H1 (cell line): ENCODE measurements around the gene FANCI. TPM values are rescaled to one million over a fixed set of nuclear protein-coding genes. Genes with fewer than 3 reads are reported as not detected.

Source experiments
- CTCF ChIA-PET: fragments of 300-600 bp; sonication (Branson Sonifier 250); formaldehyde crosslinking; loops from one replicate; lab custom pipeline; 2021; ENCODE audit not compliant: partially characterized antibody; lab: Charles Lee
- POLR2A ChIA-PET: fragments of 300-600 bp; sonication (Branson Sonifier 250); formaldehyde crosslinking; loops from one replicate; lab custom pipeline; 2021; ENCODE audit warnings: inconsistent platforms; ENCODE audit not compliant: partially characterized antibody; lab: Charles Lee
- DNase-seq, 2 experiments: peaks; one replicate each; pipeline versions ENCODE4 v3.0.0 to v3.0.0-alpha.2; 2010 to 2022; ENCODE audit warnings: low spot score in 2 of 2, low read depth in 1 of 2, mixed read lengths in 1 of 2
- FAIRE-seq: peaks from 2 replicates; lab custom pipeline; 2011; peaks lifted over from hg19 to GRCh38; lab: Jason Lieb, UNC
- H2AFZ ChIP-seq: 2 replicates; pipeline ENCODE4 v1.8.1; 2012; ENCODE audit warnings: low read length, inconsistent platforms
- H2AK5ac ChIP-seq: 2 replicates; pipeline ENCODE4 v1.6.1; 2013; ENCODE audit warnings: low read depth, low read length
- H2BK120ac ChIP-seq: replicated peaks from 2 replicates; pipeline ENCODE3; 2013; ENCODE audit warnings: low read depth, low read length, inconsistent platforms
- H2BK12ac ChIP-seq: 2 replicates; pipeline ENCODE4 v1.6.1; 2013; ENCODE audit warnings: low read depth, low read length
- H2BK15ac ChIP-seq: 2 replicates; pipeline ENCODE4 v1.6.1; 2013; ENCODE audit warnings: low read length
- H2BK20ac ChIP-seq: 2 replicates; pipeline ENCODE4 v1.6.1; 2013; ENCODE audit warnings: low read length
- H2BK5ac ChIP-seq: 2 replicates; pipeline ENCODE4 v1.6.1; 2013; ENCODE audit warnings: low read depth, low read length
- H3K14ac ChIP-seq: 2 replicates; pipeline ENCODE4 v1.6.1; 2013; ENCODE audit warnings: inconsistent platforms; ENCODE audit not compliant: insufficient read length
- H3K18ac ChIP-seq: 2 replicates; pipeline ENCODE4 v1.6.1; 2013; ENCODE audit warnings: low read length; ENCODE audit errors: extremely low read depth
- H3K23ac ChIP-seq: 2 replicates; pipeline ENCODE4 v1.6.1; 2013; ENCODE audit warnings: inconsistent platforms; ENCODE audit not compliant: insufficient read length
- H3K23me2 ChIP-seq: 2 replicates; pipeline ENCODE4 v1.6.1; 2013; ENCODE audit warnings: low read depth, low read length
- H3K27ac ChIP-seq: 2 replicates; pipeline ENCODE4 v1.6.1; 2011; ENCODE audit warnings: low read depth, low read length, inconsistent platforms
- H3K27me3 ChIP-seq, 4 experiments: replicated peaks in 1 of 4; 1 replicate in 1 of 4; 2 replicates in 3 of 4; pipeline versions ENCODE4 v1.6.1 to v1.8.1; 2011 to 2013; ENCODE audit warnings: low read length in 3 of 4, mild to moderate bottlenecking in 3 of 4, inconsistent platforms in 2 of 4, mixed read lengths in 2 of 4, moderate library complexity in 1 of 4; ENCODE audit not compliant: control insufficient read depth in 3 of 4, insufficient read depth in 3 of 4; ENCODE audit errors: extremely low read depth in 1 of 4
- H3K36me3 ChIP-seq, 4 experiments: 2 replicates each; pipeline versions ENCODE4 v1.6.1 to v1.8.1; 2011 to 2013; ENCODE audit warnings: mild to moderate bottlenecking in 4 of 4, low read length in 3 of 4, moderate library complexity in 2 of 4, control low read depth in 1 of 4, inconsistent platforms in 1 of 4; ENCODE audit not compliant: insufficient read depth in 4 of 4, control insufficient read depth in 2 of 4
- H3K4ac ChIP-seq: replicated peaks from 2 replicates; pipeline ENCODE3; 2013; ENCODE audit warnings: low read length, low read depth, mixed read lengths, inconsistent platforms; ENCODE audit not compliant: insufficient read length
- H3K4me1 ChIP-seq, 4 experiments: replicated peaks in 1 of 4; 1 replicate in 1 of 4; 2 replicates in 3 of 4; pipeline versions ENCODE4 v1.6.1 to v1.8.1; 2011 to 2013; ENCODE audit warnings: low read length in 3 of 4, inconsistent platforms in 2 of 4, mixed read lengths in 1 of 4; ENCODE audit not compliant: insufficient read depth in 4 of 4, control insufficient read depth in 3 of 4
- H3K4me2 ChIP-seq, 2 experiments: 2 replicates each; pipeline versions ENCODE4 v1.6.1 to v1.8.1; 2011 to 2013; ENCODE audit warnings: low read depth in 2 of 2, low read length in 2 of 2, control low read depth in 1 of 2, inconsistent platforms in 1 of 2, mild to moderate bottlenecking in 1 of 2; ENCODE audit not compliant: insufficient read depth in 1 of 2
- H3K4me3 ChIP-seq, 4 experiments: fragments of 200-600, 300-600 bp in 1 of 4; sonication (generic), shearing (Covaris generic), sonication (Bioruptor Twin) in 1 of 4; 2 replicates each; pipeline versions ENCODE4 v1.5.1 to v1.8.1; 2011 to 2016; ENCODE audit warnings: low read length in 4 of 4, low read depth in 3 of 4, control low read depth in 2 of 4, inconsistent platforms in 2 of 4, mild to moderate bottlenecking in 2 of 4, mixed read lengths in 1 of 4, moderate library complexity in 1 of 4; ENCODE audit not compliant: insufficient read depth in 2 of 4; ENCODE audit errors: extremely low read depth in 1 of 4
- H3K56ac ChIP-seq: replicated peaks from 2 replicates; pipeline ENCODE3; 2013; ENCODE audit warnings: low read depth, mild to moderate bottlenecking, mixed read lengths, low read length, inconsistent platforms; ENCODE audit not compliant: insufficient read length
- H3K79me1 ChIP-seq: 2 replicates; pipeline ENCODE4 v1.6.1; 2013; ENCODE audit warnings: low read depth, low read length, control low read depth
- H3K79me2 ChIP-seq, 2 experiments: 2 replicates each; pipeline versions ENCODE4 v1.6.1 to v1.8.1; 2012 to 2013; ENCODE audit warnings: low read length in 2 of 2, mild to moderate bottlenecking in 2 of 2, inconsistent platforms in 1 of 2; ENCODE audit not compliant: insufficient read depth in 2 of 2, control insufficient read depth in 1 of 2
- H3K9ac ChIP-seq, 4 experiments: replicated peaks in 1 of 4; 1 replicate in 1 of 4; 2 replicates in 3 of 4; pipeline versions ENCODE4 v1.6.1 to v1.8.1; 2011 to 2013; ENCODE audit warnings: low read depth in 3 of 4, low read length in 3 of 4, control low read depth in 2 of 4, mild to moderate bottlenecking in 2 of 4, moderate library complexity in 2 of 4, inconsistent platforms in 1 of 4; ENCODE audit errors: extremely low read depth in 1 of 4
- H3K9me3 ChIP-seq, 2 experiments: 2 replicates each; pipeline versions ENCODE4 v1.6.1 to v1.8.1; 2012 to 2013; ENCODE audit warnings: mild to moderate bottlenecking in 2 of 2, moderate library complexity in 2 of 2, control low read depth in 1 of 2, inconsistent platforms in 1 of 2, low read depth in 1 of 2, low read length in 1 of 2, mixed read lengths in 1 of 2; ENCODE audit not compliant: insufficient read depth in 2 of 2
- H4K20me1 ChIP-seq, 2 experiments: replicated peaks in 1 of 2; 2 replicates each; pipeline versions ENCODE3 to v1.8.1; 2011 to 2013; ENCODE audit warnings: inconsistent platforms in 2 of 2, low read length in 2 of 2, mild to moderate bottlenecking in 1 of 2; ENCODE audit not compliant: insufficient read depth in 2 of 2, control insufficient read depth in 1 of 2
- H4K5ac ChIP-seq: 2 replicates; pipeline ENCODE4 v1.6.1; 2013; ENCODE audit warnings: low read length, low read depth, mixed read lengths, inconsistent platforms; ENCODE audit not compliant: insufficient read length
- H4K8ac ChIP-seq: 2 replicates; pipeline ENCODE4 v1.8.0; 2013; ENCODE audit warnings: mild to moderate bottlenecking, moderate library complexity, low read length, inconsistent platforms; ENCODE audit not compliant: insufficient read depth; ENCODE audit errors: extremely low read depth
- H4K91ac ChIP-seq: replicated peaks from 2 replicates; pipeline ENCODE3; 2013; ENCODE audit warnings: low read length, mixed read lengths, inconsistent platforms; ENCODE audit not compliant: insufficient read length
- NANOG ChIP-seq: IDR thresholded peaks from 2 replicates; pipeline ENCODE4 v1.6.1; 2011; ENCODE audit warnings: low read length, low read depth, mild to moderate bottlenecking, inconsistent platforms; ENCODE audit not compliant: insufficient read depth, poor library complexity, severe bottlenecking
- RAD21 ChIP-seq, 2 experiments: IDR thresholded peaks in 1 of 2; conservative IDR thresholded peaks in 1 of 2; 2 replicates each; pipeline ENCODE4 v1.6.1; 2011; ENCODE audit warnings: low read depth in 2 of 2, low read length in 2 of 2, improper control_type of control experiment in 1 of 2, inconsistent platforms in 1 of 2, mild to moderate bottlenecking in 1 of 2, moderate library complexity in 1 of 2
- SIX5 ChIP-seq: IDR thresholded peaks from 2 replicates; pipeline ENCODE4 v1.6.1; 2011; ENCODE audit warnings: mild to moderate bottlenecking, low read depth, low read length
- TAF7 ChIP-seq: optimal IDR thresholded peaks from 2 replicates; pipeline ENCODE3; 2011; ENCODE audit warnings: low read depth, mild to moderate bottlenecking, inconsistent platforms, low read length, moderate library complexity, borderline replicate concordance
- whole genome bisulfite sequencing, 2 experiments: shearing (Covaris generic) in 1 of 2; methylation state at CpG; one replicate each; pipeline versions ENCODE4 v1.1.6 to v1.1.7; 2013 to 2015; ENCODE audit warnings: low lambda C conversion rate in 2 of 2, mixed read lengths in 2 of 2, inconsistent platforms in 1 of 2, low coverage in 1 of 2, missing lambda C conversion rate in 1 of 2; ENCODE audit not compliant: insufficient replicate concordance in 2 of 2, insufficient coverage in 1 of 2, insufficient read length in 1 of 2; ENCODE audit errors: extremely low coverage in 1 of 2, missing lambda C conversion rate in 1 of 2; 5-methylcytosine and 5-hydroxymethylcytosine counted together
- polyA plus RNA-seq, 7 experiments: library from polyadenylated mRNA; depleted of rRNA in 3 of 7; stranded (reverse) in 5 of 7; unstranded in 2 of 7; fragments of >200 nt in 5 of 7; fragments of 200-250 nt in 2 of 7; gene quantifications; 1 replicate in 5 of 7; 2 replicates in 1 of 7; 4 replicates in 1 of 7; pipeline versions ENCODE4 v1.2.1 to v1.2.3, GENCODE V29; 2011 to 2013; ENCODE audit warnings: missing spikeins in 2 of 7, mixed read lengths in 2 of 7
- total RNA-seq: library from RNA; stranded (reverse); fragmentation: NEBNext Ultra II Directional; extraction: Animal tissue kit (Norgen Biotek cat#: 25700); gene quantifications from 2 replicates; pipeline ENCODE4 v1.2.1, GENCODE V29; 2021
- TF ChIP-seq, protein P1 (sequence below): IDR thresholded peaks from 2 replicates; pipeline ENCODE4 v1.6.1; 2011; ENCODE audit warnings: low read length, improper control_type of control experiment

FANCI gene
- total and polyA plus RNA-seq, 2 of the 8 experiments (the other 6 are each of a cell fraction or from before 2014, with no cell fraction given) = 37.8 to 115 TPM

- Histone ChIP-seq H3K23me2 (no peaks in the 10 kb centered on the region), H3K14ac (no peak overlapping the region), H3K9ac (no peak overlapping the region), H2BK5ac (no peak overlapping the region), H3K9me3 (no peaks in the 10 kb centered on the region), H3K27ac (no peak overlapping the region), H2BK120ac (no peak overlapping the region), H4K8ac (no peak overlapping the region), H3K79me2 (no peaks in the 10 kb centered on the region), H3K4me1 (no peaks in the 10 kb centered on the region; a peak in 2 of 7 replicates), H2BK15ac (no peak overlapping the region), H3K27me3 (no peaks in the 10 kb centered on the region; a peak in 1 of 7 replicates), H4K5ac (no peak overlapping the region), H3K36me3 (no peaks in the 10 kb centered on the region), H2AK5ac (no peak overlapping the region), H4K91ac (no peak overlapping the region), H3K4me3 (no peak overlapping the region), H3K4ac (no peak overlapping the region), H3K4me2 (no peak overlapping the region), H2BK12ac (no peak overlapping the region), H4K20me1 (no peaks in the 10 kb centered on the region), H3K23ac (no peak overlapping the region), H3K56ac (no peak overlapping the region), H2BK20ac (no peak overlapping the region), H3K18ac (no peak overlapping the region), H2AFZ (no peak overlapping the region), H3K79me1 (no peaks in the 10 kb centered on the region)
- DNase-seq (no peak), FAIRE-seq (no peak)
- 89% methylated on average over 14 of the region's 14 CpGs; no CpG with 5 or more reads in 1 of the 2 experiments for WGBS, 2 experiments
- POLR2A ChIA-PET = interaction anchor here (1.0 to 1.6 kb wide), 3 partner anchors 17 to 38 kb away, joined by 3 to 4 read pairs (median 4); partner anchors contain the start of gene FANCI
- TF ChIP-seq, protein P1, sequence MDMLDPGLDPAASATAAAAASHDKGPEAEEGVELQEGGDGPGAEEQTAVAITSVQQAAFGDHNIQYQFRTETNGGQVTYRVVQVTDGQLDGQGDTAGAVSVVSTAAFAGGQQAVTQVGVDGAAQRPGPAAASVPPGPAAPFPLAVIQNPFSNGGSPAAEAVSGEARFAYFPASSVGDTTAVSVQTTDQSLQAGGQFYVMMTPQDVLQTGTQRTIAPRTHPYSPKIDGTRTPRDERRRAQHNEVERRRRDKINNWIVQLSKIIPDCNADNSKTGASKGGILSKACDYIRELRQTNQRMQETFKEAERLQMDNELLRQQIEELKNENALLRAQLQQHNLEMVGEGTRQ = no peak
- TF ChIP-seq TAF7 (no peak), NANOG (no peak), RAD21 (IDR thresholded peaks at IDR 0.05 in 1 of 2, conservative IDR thresholded peaks at IDR 0.05 in 1 of 2; ENCODE audit: low read depth in 2 of 2, low read length in 2 of 2) (no peak), SIX5 (no peak)
- CTCF ChIA-PET = interaction anchor here (0.6 to 3.3 kb wide), 50 partner anchors 9 to 405 kb away, joined by 3 to 36 read pairs (median 5); partner anchors contain the start of genes FANCI and RLBP1
Observed at GRCh38 chr15:89205991-89206585, 37.7 kb upstream of the FANCI start.
